HepG2 (cell line): ENCODE results near the gene SHISA6. TPM values are rescaled to one million over a fixed set of nuclear protein-coding genes. Genes with fewer than 3 reads are reported as not detected.

Experiments used
- ATAC-seq: fragments of 200-7000 bp; cut with Tn5 transposase; 3 replicates; pipeline ENCODE4 v1.9.1; 2020; ENCODE audit warnings: mild to moderate bottlenecking, moderate library complexity
- BruUV-seq: library from RNA; stranded (reverse); fragments of 400-500 nt; replicated peaks from 2 replicates; lab custom pipeline; 2021; lab: Mats Ljungman, UMichigan
- CTCF ChIA-PET: fragments of 300-600 bp; formaldehyde crosslinking; extraction: SDS; loops from one replicate; lab custom pipeline; 2021; ENCODE audit warnings: low total read pairs, inconsistent platforms, low intra/inter-chr PET ratio; lab: Yijun Ruan, JAX
- POLR2A ChIA-PET: fragments of 350-600 bp; sonication (Branson Sonifier 250); formaldehyde crosslinking; loops from one replicate; lab custom pipeline; 2020; ENCODE audit warnings: antibody characterized with exemption, inconsistent platforms; lab: Yijun Ruan, JAX
- DNase-seq: peaks from one replicate; pipeline ENCODE4 v3.0.0-alpha.2; 2015; ENCODE audit warnings: low spot score
- FAIRE-seq: peaks from 3 replicates; lab custom pipeline; 2011; peaks lifted over from hg19 to GRCh38; lab: Jason Lieb, UNC
- H2AFZ ChIP-seq: one replicate; pipeline ENCODE4 v1.6.1; 2011; ENCODE audit warnings: low read length, inconsistent platforms
- H3K27ac ChIP-seq: fragments of 300-600 bp; 3 replicates; pipeline ENCODE4 v1.8.0; 2011; ENCODE audit warnings: mixed run types, mild to moderate bottlenecking, mixed read lengths, low read length, inconsistent platforms; ENCODE audit not compliant: insufficient read depth; ENCODE audit errors: extremely low read length
- H3K27me3 ChIP-seq, 2 experiments: fragments of 200-600 bp in 1 of 2; 2 replicates in 1 of 2; 3 replicates in 1 of 2; pipeline versions ENCODE4 v1.6.0 to v1.8.0; 2011; ENCODE audit warnings: low read length in 2 of 2, mild to moderate bottlenecking in 2 of 2, moderate library complexity in 2 of 2, inconsistent platforms in 1 of 2; ENCODE audit not compliant: insufficient read depth in 2 of 2, control insufficient read depth in 1 of 2
- H3K36me3 ChIP-seq, 2 experiments: fragments of 200-600 bp in 1 of 2; replicated peaks in 1 of 2; 2 replicates in 1 of 2; 3 replicates in 1 of 2; pipeline versions ENCODE4 v1.5.1 to v1.8.0; 2011; ENCODE audit warnings: low read length in 2 of 2, inconsistent platforms in 1 of 2; ENCODE audit not compliant: insufficient read depth in 2 of 2, control insufficient read depth in 1 of 2
- H3K4me1 ChIP-seq: 2 replicates; pipeline ENCODE4 v1.5.1; 2012; ENCODE audit warnings: low read length, inconsistent platforms; ENCODE audit not compliant: insufficient read depth
- H3K4me2 ChIP-seq: 2 replicates; pipeline ENCODE4 v1.6.0; 2011; ENCODE audit warnings: low read depth, low read length, inconsistent platforms
- H3K4me3 ChIP-seq, 3 experiments: fragments of 200-600 bp in 1 of 3; sonication (generic), shearing (Covaris generic) in 1 of 3; replicated peaks in 1 of 3; 2 replicates each; pipeline ENCODE4 v1.5.1; 2011 to 2016; ENCODE audit warnings: low read length in 3 of 3, inconsistent platforms in 2 of 3, low read depth in 2 of 3, mild to moderate bottlenecking in 2 of 3, control low read depth in 1 of 3, mixed read lengths in 1 of 3; ENCODE audit not compliant: insufficient read depth in 1 of 3
- H3K79me2 ChIP-seq: one replicate; pipeline ENCODE4 v1.6.1; 2011; ENCODE audit warnings: low read length, inconsistent platforms; ENCODE audit not compliant: insufficient read depth
- H3K9ac ChIP-seq: 2 replicates; pipeline ENCODE4 v1.6.0; 2011; ENCODE audit warnings: mild to moderate bottlenecking, low read depth, low read length, inconsistent platforms; ENCODE audit not compliant: insufficient read depth
- H3K9me3 ChIP-seq: 2 replicates; pipeline ENCODE4 v1.5.1; 2012; ENCODE audit warnings: mild to moderate bottlenecking, low read length
- H4K20me1 ChIP-seq: 2 replicates; pipeline ENCODE4 v1.6.0; 2011; ENCODE audit warnings: inconsistent platforms, mild to moderate bottlenecking, low read length, moderate library complexity; ENCODE audit not compliant: insufficient read depth
- FOXJ3 ChIP-seq: sonication (generic); formaldehyde crosslinking; IDR thresholded peaks from 2 replicates; pipeline ENCODE4 v1.4.0; 2020; ENCODE audit warnings: missing genetic modification reagents, mild to moderate bottlenecking, borderline replicate concordance
- GMEB1 ChIP-seq: sonication (generic); formaldehyde crosslinking; IDR thresholded peaks from 2 replicates; pipeline ENCODE4 v1.5.1; 2020; ENCODE audit warnings: missing genetic modification reagents, mild to moderate bottlenecking, borderline replicate concordance
- HNRNPLL ChIP-seq: fragments of 200-400 bp; formaldehyde crosslinking; IDR thresholded peaks from 2 replicates; pipeline ENCODE4 v1.6.1; 2017; ENCODE audit warnings: mild to moderate bottlenecking, low read depth, low read length; ENCODE audit not compliant: poor library complexity, severe bottlenecking
- MTERF4 ChIP-seq: sonication (generic); formaldehyde crosslinking; IDR thresholded peaks from 2 replicates; pipeline ENCODE4 v1.8.0; 2023; ENCODE audit warnings: mild to moderate bottlenecking, missing genetic modification reagents
- PTBP1 ChIP-seq: fragments of 200-400 bp; formaldehyde crosslinking; IDR thresholded peaks from 2 replicates; pipeline ENCODE4 v1.6.1; 2018; ENCODE audit warnings: low read length, low read depth; ENCODE audit not compliant: poor library complexity, severe bottlenecking
- SMAD9 ChIP-seq: sonication (generic); formaldehyde crosslinking; IDR thresholded peaks from 2 replicates; pipeline ENCODE4 v1.5.1; 2020; ENCODE audit warnings: mild to moderate bottlenecking, missing genetic modification reagents
- ZNF124 ChIP-seq: sonication (generic); formaldehyde crosslinking; IDR thresholded peaks from 2 replicates; pipeline ENCODE4 v1.4.0; 2020; ENCODE audit warnings: missing genetic modification reagents
- ZNF30 ChIP-seq: sonication (generic); formaldehyde crosslinking; IDR thresholded peaks from 2 replicates; pipeline ENCODE4 v1.5.0; 2020; ENCODE audit warnings: mild to moderate bottlenecking, missing genetic modification reagents
- ZNF510 ChIP-seq: sonication (generic); formaldehyde crosslinking; IDR thresholded peaks from 2 replicates; pipeline ENCODE4 v1.4.0; 2020; ENCODE audit warnings: low read depth, mild to moderate bottlenecking, missing genetic modification reagents
- ZNF513 ChIP-seq: sonication (generic); formaldehyde crosslinking; conservative IDR thresholded peaks from 2 replicates; pipeline ENCODE4 v1.5.0; 2020; ENCODE audit warnings: missing genetic modification reagents
- ZNF672 ChIP-seq: sonication (generic); formaldehyde crosslinking; IDR thresholded peaks from 2 replicates; pipeline ENCODE4 v1.8.1; 2022; ENCODE audit warnings: missing genetic modification reagents
- WGBS: methylation state at CpG from one replicate; pipeline ENCODE4 v1.1.6; 2017; ENCODE audit warnings: low lambda C conversion rate; 5-methylcytosine and 5-hydroxymethylcytosine counted together
- in situ Hi-C: cut with HindIII; loops from 2 replicates; pipeline ENCODE4 v1.10.0; 2017; ENCODE audit warnings: low pct_unique_long_range_greater_than_20kb; ENCODE audit not compliant: extremely low pct_ligation_motif_present
- intact Hi-C: fragments of 100-400 bp; cut with micrococcal nuclease; formaldehyde crosslinking; loops from one replicate; pipeline ENCODE4 v1.10.0; 2022; ENCODE audit not compliant: unreplicated experiment
- polyA plus RNA-seq, 8 experiments: library from polyadenylated mRNA; depleted of rRNA in 3 of 8; stranded (reverse) in 7 of 8; unstranded in 1 of 8; fragments of >200 nt; fragmentation: Illumina TruSeq in 4 of 8; extraction: Trizol in 4 of 8; gene quantifications; 2 replicates each; pipeline versions ENCODE4 v1.2.1 to v1.2.3, GENCODE V29; 2011 to 2016; ENCODE audit warnings: low read depth in 4 of 8, missing spikeins in 1 of 8, mixed read lengths in 1 of 8; ENCODE audit not compliant: insufficient read depth in 1 of 8
- total RNA-seq, 5 experiments: library from RNA; depleted of rRNA; stranded (reverse); fragments of >200 nt; fragmentation: Illumina TruSeq; extraction: Trizol; gene quantifications; 2 replicates each; pipeline ENCODE4 v1.2.3, GENCODE V29; 2016; ENCODE audit warnings: low read depth in 1 of 5
- TF ChIP-seq, protein P1 (sequence below): sonication (generic); formaldehyde crosslinking; IDR thresholded peaks from 2 replicates; pipeline ENCODE4 v1.8.1; 2023; ENCODE audit warnings: mild to moderate bottlenecking, missing genetic modification reagents

SHISA6 gene
- total and polyA plus RNA-seq, 2 of the 13 experiments (the other 11 are each of a cell fraction or from before 2014, with no cell fraction given) = not detected

DNA sequence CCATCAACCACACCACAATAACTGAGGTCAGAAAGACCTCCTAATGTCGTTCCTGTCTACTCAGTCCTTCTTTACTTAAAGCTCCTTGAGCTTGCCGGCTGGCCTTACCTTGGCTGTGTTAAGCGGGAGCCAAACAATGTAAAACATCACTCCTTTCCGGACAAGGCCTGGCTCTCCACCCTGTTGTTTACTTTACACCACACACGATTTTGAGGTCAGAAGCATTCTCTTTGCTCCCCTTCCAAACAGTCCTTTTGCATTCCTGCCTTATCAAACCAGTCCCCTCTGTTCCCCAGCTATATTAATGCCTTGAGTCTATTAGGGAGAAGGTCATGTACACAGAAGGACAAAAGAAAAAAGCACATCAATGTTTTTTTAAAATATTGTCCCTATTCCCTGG is 19.3 kb upstream of the SHISA6 start (continued):
- TF ChIP-seq SMAD9 (CRISPR knock-in tag) (no peak), ZNF30 (CRISPR knock-in tag) (no peak), HNRNPLL (no peak), GMEB1 (CRISPR knock-in tag) (no peak), ZNF672 (CRISPR knock-in tag) (no peak)

- no peak for FAIRE-seq
- intact Hi-C loops = no loop called here
These were observed 2.3 kb upstream of the SHISA6 start for GRCh38 chr17:11238705-11239104.

More at GRCh38 chr17:11238705-11239104, 2.3 kb upstream of the SHISA6 start:
- no peaks in the 10 kb centered on the region for H3K4me1 ChIP-seq
- H3K36me3 ChIP-seq = no peaks in the 10 kb centered on the region
- peaks cover 0 to 2% of the 10 kb centered on the region in 2 experiments; a peak in 2 of 5 replicates for H3K27me3 ChIP-seq
- H3K9ac ChIP-seq = no peak overlapping the region
- POLR2A ChIA-PET = no interaction called here
- H3K9me3 ChIP-seq = peaks cover 11% of the 10 kb centered on the region; the same call in 1 of the 2 replicates
- no peaks in the 10 kb centered on the region for H3K79me2 ChIP-seq
- CTCF ChIA-PET = no interaction called here
- DNase-seq (no peak), ATAC-seq (no peak)
- TF ChIP-seq, protein P1, sequence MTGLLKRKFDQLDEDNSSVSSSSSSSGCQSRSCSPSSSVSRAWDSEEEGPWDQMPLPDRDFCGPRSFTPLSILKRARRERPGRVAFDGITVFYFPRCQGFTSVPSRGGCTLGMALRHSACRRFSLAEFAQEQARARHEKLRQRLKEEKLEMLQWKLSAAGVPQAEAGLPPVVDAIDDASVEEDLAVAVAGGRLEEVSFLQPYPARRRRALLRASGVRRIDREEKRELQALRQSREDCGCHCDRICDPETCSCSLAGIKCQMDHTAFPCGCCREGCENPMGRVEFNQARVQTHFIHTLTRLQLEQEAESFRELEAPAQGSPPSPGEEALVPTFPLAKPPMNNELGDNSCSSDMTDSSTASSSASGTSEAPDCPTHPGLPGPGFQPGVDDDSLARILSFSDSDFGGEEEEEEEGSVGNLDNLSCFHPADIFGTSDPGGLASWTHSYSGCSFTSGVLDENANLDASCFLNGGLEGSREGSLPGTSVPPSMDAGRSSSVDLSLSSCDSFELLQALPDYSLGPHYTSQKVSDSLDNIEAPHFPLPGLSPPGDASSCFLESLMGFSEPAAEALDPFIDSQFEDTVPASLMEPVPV (CRISPR knock-in tag) = no peak
- TF ChIP-seq ZNF124 (CRISPR knock-in tag) (no peak), ZNF513 (CRISPR knock-in tag) (no peak), PTBP1 (no peak), MTERF4 (CRISPR knock-in tag) (no peak), ZNF510 (CRISPR knock-in tag) (no peak), FOXJ3 (no peak)
- TF ChIP-seq, all 625 proteins: peak for 0
- 11% methylated on average over 4 of the region's 4 CpGs for WGBS
- H2AFZ ChIP-seq = no peak overlapping the region
- in situ Hi-C loops = no loop called here
- H3K27ac ChIP-seq = no peak overlapping the region
- no TSS peak for BruUV-seq
- H3K4me3 ChIP-seq = no peak overlapping the region
- H3K4me2 ChIP-seq = no peak overlapping the region
- H4K20me1 ChIP-seq = no peaks in the 10 kb centered on the region
